Thoracic aorta (tissue), 2 donors: ENCODE measurements around the gene IER2. TPM values are rescaled to one million over a fixed set of nuclear protein-coding genes. Genes with fewer than 3 reads are reported as not detected.
A peak's percentile ranks its signal among the peaks of the same experiment; 100 is the strongest.

Experiments
- ATAC-seq: fragments of 150-250 bp; one replicate; pipeline ENCODE4 v1.8.0; 2017; ENCODE audit warnings: low read depth; ENCODE audit not compliant: insufficient number of reproducible peaks, low FRiP score
- DNase-seq: peaks from one replicate; pipeline ENCODE4 v3.0.0-alpha.2; 2020; ENCODE audit warnings: low spot score
- H3K27ac ChIP-seq, 2 donors: fragments of 200-600 bp; sonication (generic); 1 replicate in 1 of 2; 2 replicates in 1 of 2; pipeline ENCODE4 v1.5.1; 2016; ENCODE audit warnings: mild to moderate bottlenecking in 2 of 2, moderate library complexity in 2 of 2
- H3K27me3 ChIP-seq: fragments of 200-600 bp; sonication (generic); replicated peaks from 2 replicates; pipeline ENCODE4 v1.6.0; 2016; ENCODE audit warnings: mild to moderate bottlenecking; ENCODE audit not compliant: insufficient read depth
- H3K36me3 ChIP-seq: fragments of 200-600 bp; sonication (generic); one replicate; pipeline ENCODE4 v1.5.1; 2016
- H3K4me1 ChIP-seq, 2 donors: fragments of 200-600 bp; sonication (generic); 1 replicate in 1 of 2; 2 replicates in 1 of 2; pipeline versions ENCODE4 v1.5.1 to v1.6.0; 2016; ENCODE audit warnings: low read depth in 2 of 2, mild to moderate bottlenecking in 1 of 2; ENCODE audit not compliant: control insufficient read depth in 1 of 2
- H3K4me3 ChIP-seq: fragments of 200-600 bp; sonication (generic); 2 replicates; pipeline ENCODE4 v1.5.1; 2016; ENCODE audit warnings: mild to moderate bottlenecking
- H3K9me3 ChIP-seq: fragments of 200-600 bp; sonication (generic); 2 replicates; pipeline ENCODE4 v1.5.1; 2016
- total RNA-seq, 2 donors: library from RNA; depleted of rRNA; stranded (reverse); fragments of >200 nt; gene quantifications; one replicate each; pipeline versions ENCODE4 v1.1.0 to v1.2.3, GENCODE V29; 2016
- TF ChIP-seq, protein P1 (sequence below): fragments of 200-600 bp; sonication (generic); IDR thresholded peaks from one replicate; pipeline ENCODE4 v1.5.1; 2019; ENCODE audit warnings: antibody characterized with exemption

IER2 gene
- total RNA-seq, 2 donors from 2014 or later = 125 to 440 TPM

- Histone ChIP-seq H3K27ac (peak overlapping the region; percentile 56 to 67), H3K4me3 (peak overlapping the region; percentile 100), H3K27me3 (no peaks in the 10 kb centered on the region), H3K9me3 (no peaks in the 10 kb centered on the region), H3K4me1 (peaks cover 16 to 44% of the 10 kb centered on the region in 2 donors), H3K36me3 (peaks cover 6% of the 10 kb centered on the region)
- TF ChIP-seq, protein P1, sequence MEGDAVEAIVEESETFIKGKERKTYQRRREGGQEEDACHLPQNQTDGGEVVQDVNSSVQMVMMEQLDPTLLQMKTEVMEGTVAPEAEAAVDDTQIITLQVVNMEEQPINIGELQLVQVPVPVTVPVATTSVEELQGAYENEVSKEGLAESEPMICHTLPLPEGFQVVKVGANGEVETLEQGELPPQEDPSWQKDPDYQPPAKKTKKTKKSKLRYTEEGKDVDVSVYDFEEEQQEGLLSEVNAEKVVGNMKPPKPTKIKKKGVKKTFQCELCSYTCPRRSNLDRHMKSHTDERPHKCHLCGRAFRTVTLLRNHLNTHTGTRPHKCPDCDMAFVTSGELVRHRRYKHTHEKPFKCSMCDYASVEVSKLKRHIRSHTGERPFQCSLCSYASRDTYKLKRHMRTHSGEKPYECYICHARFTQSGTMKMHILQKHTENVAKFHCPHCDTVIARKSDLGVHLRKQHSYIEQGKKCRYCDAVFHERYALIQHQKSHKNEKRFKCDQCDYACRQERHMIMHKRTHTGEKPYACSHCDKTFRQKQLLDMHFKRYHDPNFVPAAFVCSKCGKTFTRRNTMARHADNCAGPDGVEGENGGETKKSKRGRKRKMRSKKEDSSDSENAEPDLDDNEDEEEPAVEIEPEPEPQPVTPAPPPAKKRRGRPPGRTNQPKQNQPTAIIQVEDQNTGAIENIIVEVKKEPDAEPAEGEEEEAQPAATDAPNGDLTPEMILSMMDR = no peak
- DNase-seq (no peak), ATAC-seq (no peak)
Measured at GRCh38 chr19:13117176-13117771, 32.9 kb upstream of the IER2 start.

- Histone ChIP-seq H3K27ac (peak within 1 kb of the TSS; percentile 56 to 67), H3K4me1 (peaks cover 16 to 44% of the 10 kb centered on the region in 2 donors), H3K27me3 (no peaks in the 10 kb centered on the region), H3K9me3 (no peaks in the 10 kb centered on the region), H3K36me3 (peaks cover under 1% of the 10 kb centered on the region), H3K4me3 (peak within 1 kb of the TSS; percentile 100)
- peak; percentile 72 for ATAC-seq
- TF ChIP-seq, protein P1 = no peak
- DNase-seq = peak; percentile 60
Measured at GRCh38 chr19:13117772-13118423, 32.3 kb upstream of the IER2 start, which contains the start of gene NACC1. Gene NACC1 (plus strand): TSS chr19:13118264. CDS start chr19:13135208, 16,944 bp downstream.

DNA sequence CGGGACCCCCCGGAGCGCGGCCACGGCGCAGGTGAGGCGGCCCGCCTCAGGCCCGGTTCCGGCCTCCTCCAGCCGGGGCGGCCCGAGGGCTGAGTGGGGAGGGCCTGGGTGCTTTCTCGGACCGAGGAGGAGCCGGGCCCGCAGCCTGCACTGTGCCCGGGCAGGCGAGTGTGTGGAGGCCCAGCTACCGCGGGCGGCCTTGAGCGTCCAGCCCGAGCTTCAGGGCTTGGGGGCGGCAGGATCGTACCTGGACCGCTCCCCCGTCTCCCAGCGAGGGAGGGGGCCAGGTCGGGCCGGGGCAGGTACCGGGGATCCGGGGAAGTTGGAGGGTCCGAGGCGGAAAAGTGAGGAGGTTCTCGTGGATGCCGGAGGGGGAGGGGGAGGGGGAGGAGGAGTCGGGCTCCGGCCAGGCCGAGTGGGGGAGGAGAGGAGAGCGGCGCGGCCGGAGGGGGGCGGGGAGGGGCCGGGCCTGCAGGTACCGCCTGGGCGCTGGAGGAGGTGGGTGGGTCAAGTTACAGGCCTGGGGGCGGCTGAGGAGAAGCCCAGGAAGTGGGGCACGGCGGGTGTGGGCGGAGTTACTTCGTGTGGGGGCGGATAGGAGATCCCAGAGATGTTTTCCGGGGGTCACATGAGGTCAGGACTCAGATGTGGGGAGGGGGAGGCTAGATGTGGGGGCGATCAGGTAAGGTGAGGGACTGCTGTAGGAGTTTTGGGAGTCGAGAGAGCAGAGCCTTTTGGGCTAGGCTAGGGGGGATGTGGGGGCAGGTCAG lies 31.6 kb upstream of the IER2 start:
- Histone ChIP-seq H3K4me1 (peaks cover 16 to 44% of the 10 kb centered on the region in 2 donors), H3K27me3 (no peaks in the 10 kb centered on the region), H3K36me3 (no peaks in the 10 kb centered on the region), H3K4me3 (peak overlapping the region; percentile 94), H3K9me3 (no peaks in the 10 kb centered on the region), H3K27ac (no peak overlapping the region)
- no peak for ATAC-seq
- no peak for DNase-seq
- TF ChIP-seq, protein P1 = no peak

DNA sequence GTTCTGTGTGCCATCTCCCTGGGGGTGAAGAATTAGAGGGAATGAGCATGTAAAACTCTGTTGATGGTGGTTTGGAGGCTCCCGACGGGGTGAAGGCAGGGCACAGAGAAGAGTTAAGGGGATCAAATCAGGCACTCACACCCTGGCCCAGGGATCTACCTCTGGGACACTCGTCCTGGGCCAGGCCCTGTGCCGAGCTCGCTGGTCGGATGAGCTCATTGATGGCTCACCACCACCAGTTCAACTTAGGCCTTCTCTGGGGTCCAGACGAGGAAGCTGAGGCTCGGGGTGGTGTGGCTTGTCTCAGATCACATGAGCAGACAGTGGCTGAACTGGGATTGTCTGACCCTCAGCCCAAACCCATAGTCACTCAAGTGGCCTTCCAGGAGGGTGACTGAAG lies 30.6 kb upstream of the IER2 start:
- peaks cover 16 to 44% of the 10 kb centered on the region in 2 donors for H3K4me1 ChIP-seq
- H3K36me3 ChIP-seq = no peaks in the 10 kb centered on the region
- H3K4me3 ChIP-seq = peak overlapping the region; percentile 94
- H3K27me3 ChIP-seq = no peaks in the 10 kb centered on the region
- H3K9me3 ChIP-seq = no peaks in the 10 kb centered on the region
- ATAC-seq (no peak), DNase-seq (no peak)
- TF ChIP-seq, protein P1 = no peak
- H3K27ac ChIP-seq = no peak overlapping the region

- TF ChIP-seq, protein P1 = no peak
- no peaks in the 10 kb centered on the region for H3K36me3 ChIP-seq
- ATAC-seq (no peak), DNase-seq (no peak)
- H3K4me3 ChIP-seq = no peak overlapping the region
- H3K27ac ChIP-seq = no peak overlapping the region
- H3K27me3 ChIP-seq = no peaks in the 10 kb centered on the region
- peaks cover 16 to 44% of the 10 kb centered on the region in 2 donors for H3K4me1 ChIP-seq
- no peaks in the 10 kb centered on the region for H3K9me3 ChIP-seq
Measured at GRCh38 chr19:13120031-13120430, 30.2 kb upstream of the IER2 start.
